Skeletal muscle satellite cell (primary cell): ENCODE data around the gene ECHDC3.
"Not testable (repeated sequence)": the region's sequence is repeated elsewhere in the genome, so short reads cannot be mapped to it uniquely, and the experiment has no call there.

Experiments used
- H3K27me3 ChIP-seq: 2 replicates; pipeline ENCODE4 v1.7.0; 2013; ENCODE audit warnings: low read length; ENCODE audit not compliant: control insufficient read depth, insufficient read depth
- H3K36me3 ChIP-seq: 2 replicates; pipeline ENCODE4 v1.7.0; 2013; ENCODE audit warnings: mild to moderate bottlenecking, control low read depth, low read length; ENCODE audit not compliant: insufficient read depth
- H3K4me1 ChIP-seq: 2 replicates; pipeline ENCODE4 v1.7.0; 2013; ENCODE audit warnings: low read length; ENCODE audit not compliant: control insufficient read depth, insufficient read depth
- H3K4me2 ChIP-seq: 2 replicates; pipeline ENCODE4 v1.7.0; 2013; ENCODE audit warnings: mild to moderate bottlenecking, low read length
- H3K4me3 ChIP-seq: 2 replicates; pipeline ENCODE4 v1.7.0; 2013; ENCODE audit warnings: low read length
- H3K9ac ChIP-seq: 2 replicates; pipeline ENCODE4 v1.7.0; 2013; ENCODE audit warnings: mild to moderate bottlenecking, low read depth, low read length, moderate library complexity
- H3K9me3 ChIP-seq: replicated peaks from 2 replicates; pipeline ENCODE4 v1.7.0; 2013; ENCODE audit warnings: mild to moderate bottlenecking, control low read depth, low read length

Gene ECHDC3

DNA sequence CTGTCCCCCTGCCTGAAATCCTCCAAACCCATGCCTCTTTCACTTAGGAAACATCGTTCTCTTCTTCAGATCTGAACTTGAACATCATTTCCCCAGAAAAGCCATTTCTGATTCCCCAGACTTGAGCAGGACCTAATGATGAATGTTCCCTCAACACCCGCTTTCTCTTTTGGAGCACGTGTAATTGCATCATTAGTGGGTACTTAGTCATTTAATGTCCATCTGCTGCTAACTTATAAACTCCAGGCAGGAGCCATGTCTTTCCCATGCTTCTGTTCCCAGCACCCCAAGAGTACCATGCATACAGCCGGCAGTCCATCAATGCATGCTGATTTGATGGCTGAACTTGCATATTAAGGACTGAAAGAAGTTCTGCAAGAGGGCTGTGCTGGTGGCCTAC lies 36.5 kb upstream of the ECHDC3 start:
- Histone ChIP-seq H3K4me2 (no peak overlapping the region), H3K9ac (no peak overlapping the region), H3K36me3 (no peaks in the 10 kb centered on the region), H3K4me3 (no peak overlapping the region), H3K9me3 (no peaks in the 10 kb centered on the region), H3K27me3 (peaks cover 46% of the 10 kb centered on the region), H3K4me1 (no peaks in the 10 kb centered on the region)

GRCh38 chr10:11706895-11707567 lies 35.2 kb upstream of the ECHDC3 start:
- peaks cover 45% of the 10 kb centered on the region for H3K27me3 ChIP-seq
- H3K4me3 ChIP-seq: no peak overlapping the region
- H3K9me3 ChIP-seq: no peaks in the 10 kb centered on the region
- no peak overlapping the region for H3K4me2 ChIP-seq
- no peak overlapping the region for H3K9ac ChIP-seq
- no peaks in the 10 kb centered on the region for H3K4me1 ChIP-seq
- no peaks in the 10 kb centered on the region for H3K36me3 ChIP-seq

- no peaks in the 10 kb centered on the region for H3K4me1 ChIP-seq
- no peak overlapping the region for H3K9ac ChIP-seq
- H3K27me3 ChIP-seq: peaks cover 51% of the 10 kb centered on the region
- H3K36me3 ChIP-seq: no peaks in the 10 kb centered on the region
- no peaks in the 10 kb centered on the region for H3K9me3 ChIP-seq
- H3K4me3 ChIP-seq: no peak overlapping the region
- no peak overlapping the region for H3K4me2 ChIP-seq
Measured at GRCh38 chr10:11707624-11708350, 34.4 kb upstream of the ECHDC3 start.

DNA sequence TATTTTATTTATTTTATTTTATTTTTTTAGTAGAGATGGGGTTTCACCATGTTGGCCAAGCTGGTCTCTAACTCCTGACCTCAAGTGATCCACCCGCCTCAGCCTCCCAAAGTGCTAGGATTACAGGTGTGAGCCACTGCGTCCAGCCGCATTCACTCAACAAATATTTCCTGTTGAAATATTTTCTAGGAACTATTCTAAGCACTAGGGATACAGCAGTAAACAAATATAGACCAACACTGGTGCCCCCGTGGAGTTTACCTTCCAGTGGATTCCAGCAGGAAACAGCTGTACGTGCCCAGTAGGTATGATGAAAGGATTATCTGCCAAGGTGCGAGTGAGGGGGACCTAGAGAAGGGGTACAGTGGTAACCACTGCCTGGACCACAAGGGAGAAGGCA lies 33.4 kb upstream of the ECHDC3 start:
- H3K9ac ChIP-seq, H3K4me3 ChIP-seq, H3K36me3 ChIP-seq, H3K4me1 ChIP-seq, H3K4me2 ChIP-seq, H3K9me3 ChIP-seq: not testable (repeated sequence)
- H3K27me3 ChIP-seq: peaks cover 60% of the 10 kb centered on the region

DNA sequence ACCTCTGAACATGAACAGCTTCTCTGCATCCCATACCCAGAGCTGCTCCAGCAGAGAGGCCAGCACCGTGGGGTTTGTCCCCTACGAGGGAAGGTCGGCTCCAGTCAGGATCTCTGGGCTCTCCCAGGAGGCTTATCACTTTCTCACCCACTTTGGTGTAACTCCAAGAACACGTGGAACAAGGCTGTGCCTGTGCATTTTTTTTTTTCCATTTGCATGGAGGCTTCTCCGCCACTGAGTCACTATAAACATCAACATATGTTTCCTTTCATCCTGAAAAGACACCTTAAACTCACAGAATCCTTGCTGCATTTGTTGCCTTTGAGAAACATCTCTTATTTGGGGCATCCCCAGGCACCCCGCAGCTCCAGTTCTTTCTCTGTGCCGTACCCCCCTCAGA lies 29.4 kb upstream of the ECHDC3 start:
- H3K9me3 ChIP-seq: peaks cover 6% of the 10 kb centered on the region
- H3K4me3 ChIP-seq: no peak overlapping the region
- peaks cover 46% of the 10 kb centered on the region for H3K27me3 ChIP-seq
- no peak overlapping the region for H3K4me2 ChIP-seq
- no peak overlapping the region for H3K9ac ChIP-seq
- no peaks in the 10 kb centered on the region for H3K4me1 ChIP-seq
- H3K36me3 ChIP-seq: no peaks in the 10 kb centered on the region

GRCh38 chr10:11713186-11713743 lies 28.9 kb upstream of the ECHDC3 start:
- no peak overlapping the region for H3K4me2 ChIP-seq
- no peaks in the 10 kb centered on the region for H3K36me3 ChIP-seq
- H3K4me3 ChIP-seq: no peak overlapping the region
- H3K9ac ChIP-seq: no peak overlapping the region
- peaks cover 6% of the 10 kb centered on the region for H3K9me3 ChIP-seq
- H3K27me3 ChIP-seq: peaks cover 43% of the 10 kb centered on the region
- no peaks in the 10 kb centered on the region for H3K4me1 ChIP-seq

GRCh38 chr10:11713963-11714362 lies 28.2 kb upstream of the ECHDC3 start:
- Histone ChIP-seq H3K4me3 (no peak overlapping the region), H3K4me1 (no peaks in the 10 kb centered on the region), H3K4me2 (no peak overlapping the region), H3K9ac (no peak overlapping the region), H3K27me3 (peaks cover 41% of the 10 kb centered on the region), H3K36me3 (no peaks in the 10 kb centered on the region), H3K9me3 (peaks cover 6% of the 10 kb centered on the region)

- peaks cover 6% of the 10 kb centered on the region for H3K9me3 ChIP-seq
Measured at GRCh38 chr10:11714750-11715365, 27.3 kb upstream of the ECHDC3 start.

GRCh38 chr10:11715815-11716494 lies 26.2 kb upstream of the ECHDC3 start:
- Histone ChIP-seq H3K27me3 (peaks cover 43% of the 10 kb centered on the region), H3K9ac (no peak overlapping the region), H3K4me2 (no peak overlapping the region), H3K9me3 (peaks cover 6% of the 10 kb centered on the region), H3K4me1 (no peaks in the 10 kb centered on the region), H3K4me3 (no peak overlapping the region), H3K36me3 (no peaks in the 10 kb centered on the region)

More at GRCh38 chr10:11714750-11715365, 27.3 kb upstream of the ECHDC3 start:
- H3K4me1 ChIP-seq: no peaks in the 10 kb centered on the region
- peaks cover 38% of the 10 kb centered on the region for H3K27me3 ChIP-seq
- H3K4me3 ChIP-seq: no peak overlapping the region
- no peak overlapping the region for H3K9ac ChIP-seq
- H3K36me3 ChIP-seq: no peaks in the 10 kb centered on the region
- H3K4me2 ChIP-seq: no peak overlapping the region

- Histone ChIP-seq H3K36me3 (no peaks in the 10 kb centered on the region), H3K9ac (no peak overlapping the region), H3K27me3 (peaks cover 48% of the 10 kb centered on the region), H3K9me3 (peaks cover 6% of the 10 kb centered on the region), H3K4me2 (no peak overlapping the region), H3K4me3 (no peak overlapping the region), H3K4me1 (no peaks in the 10 kb centered on the region)
Measured at GRCh38 chr10:11716686-11717085, 25.5 kb upstream of the ECHDC3 start.
